Measurements from ENCODE around the gene ARHGAP22. TPM values are rescaled to one million over a fixed set of nuclear protein-coding genes. Genes with fewer than 3 reads are reported as not detected.

ARHGAP22 gene
- polyA plus RNA-seq, 10 donors: 1.1 to 2.2 (median 1.3) TPM

Other genes with a start within 250 kb of the ARHGAP22 start
- gene WDFY4, start 79.8 kb upstream of the ARHGAP22 start, polyA plus RNA-seq (ENCODE audit: insufficient read length in 10 of 10): 1 to 10 TPM; 1.6 to 4.8 (median 2.6) TPM